Gastroesophageal sphincter (tissue), 3 donors: ENCODE measurements around the gene HLX.

Experiments
- POLR2AphosphoS5 ChIP-seq: sonication (generic); formaldehyde crosslinking; IDR thresholded peaks from one replicate; pipeline ENCODE4 v1.6.1; 2017; ENCODE audit warnings: antibody characterized with exemption
- TF ChIP-seq, protein P1 (sequence below), 4 experiments: fragments of 200-600 bp in 2 of 4; fragments of 450-650 bp in 2 of 4; sonication (generic) in 1 of 4; IDR thresholded peaks; one replicate each; pipeline ENCODE4 v1.5.1; 2017 to 2019; ENCODE audit warnings: antibody characterized with exemption in 4 of 4, mild to moderate bottlenecking in 2 of 4, moderate library complexity in 2 of 4

DNA sequence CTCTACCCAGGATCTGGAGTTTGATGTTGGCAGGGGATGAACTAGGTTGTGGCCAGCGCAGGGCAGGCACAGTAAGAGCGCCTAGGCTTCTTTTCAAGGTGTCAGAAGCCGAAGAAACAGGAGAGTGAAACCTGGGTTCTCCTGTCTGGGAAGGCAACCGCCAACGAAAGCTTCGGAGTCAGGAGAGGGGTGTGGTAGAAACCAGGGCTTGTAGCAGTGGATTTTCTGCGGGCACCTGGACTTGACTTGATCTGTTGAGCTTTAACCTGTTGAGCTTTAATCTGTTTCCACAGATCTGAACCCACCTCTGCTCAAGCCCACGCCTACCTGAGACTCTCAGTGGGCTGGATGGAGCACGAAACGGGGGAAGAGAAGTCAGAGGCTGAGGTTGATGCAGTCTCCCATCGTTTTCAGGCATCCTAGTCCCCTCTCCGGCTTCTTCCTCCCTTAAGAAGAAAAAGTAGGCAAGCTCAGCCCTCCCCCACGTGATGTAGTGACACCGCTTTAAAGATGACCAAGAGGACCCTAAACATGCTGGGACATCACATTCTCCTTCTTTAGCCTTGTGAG is 9.3 kb downstream of the HLX start:
- no peak for TF ChIP-seq POLR2AphosphoS5
- TF ChIP-seq, protein P1, sequence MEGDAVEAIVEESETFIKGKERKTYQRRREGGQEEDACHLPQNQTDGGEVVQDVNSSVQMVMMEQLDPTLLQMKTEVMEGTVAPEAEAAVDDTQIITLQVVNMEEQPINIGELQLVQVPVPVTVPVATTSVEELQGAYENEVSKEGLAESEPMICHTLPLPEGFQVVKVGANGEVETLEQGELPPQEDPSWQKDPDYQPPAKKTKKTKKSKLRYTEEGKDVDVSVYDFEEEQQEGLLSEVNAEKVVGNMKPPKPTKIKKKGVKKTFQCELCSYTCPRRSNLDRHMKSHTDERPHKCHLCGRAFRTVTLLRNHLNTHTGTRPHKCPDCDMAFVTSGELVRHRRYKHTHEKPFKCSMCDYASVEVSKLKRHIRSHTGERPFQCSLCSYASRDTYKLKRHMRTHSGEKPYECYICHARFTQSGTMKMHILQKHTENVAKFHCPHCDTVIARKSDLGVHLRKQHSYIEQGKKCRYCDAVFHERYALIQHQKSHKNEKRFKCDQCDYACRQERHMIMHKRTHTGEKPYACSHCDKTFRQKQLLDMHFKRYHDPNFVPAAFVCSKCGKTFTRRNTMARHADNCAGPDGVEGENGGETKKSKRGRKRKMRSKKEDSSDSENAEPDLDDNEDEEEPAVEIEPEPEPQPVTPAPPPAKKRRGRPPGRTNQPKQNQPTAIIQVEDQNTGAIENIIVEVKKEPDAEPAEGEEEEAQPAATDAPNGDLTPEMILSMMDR (IDR thresholded peaks at IDR 0.05) = no peak
